Neural cell (in vitro differentiated cells): ENCODE data around the gene GABRB2. TPM values are rescaled to one million over a fixed set of nuclear protein-coding genes. Genes with fewer than 3 reads are reported as not detected.

Experiments
- H2AFZ ChIP-seq: fragments of 200-600, 300-800 bp; sonication (generic), shearing (Covaris generic); 2 replicates; pipeline ENCODE4 v1.6.0; 2014; ENCODE audit warnings: low read depth, mild to moderate bottlenecking, antibody characterized with exemption, low read length, moderate library complexity
- H3F3A ChIP-seq: fragments of 200-600 bp; shearing (Covaris generic); 2 replicates; pipeline ENCODE4 v1.6.1; 2016; ENCODE audit warnings: mild to moderate bottlenecking, moderate library complexity, mixed read lengths, antibody characterized with exemption, low read length; ENCODE audit not compliant: insufficient read depth, poor library complexity, severe bottlenecking
- H3K27ac ChIP-seq: fragments of 200-600, 300-800 bp; sonication (generic), shearing (Covaris generic); 2 replicates; pipeline ENCODE4 v1.5.1; 2014; ENCODE audit warnings: mild to moderate bottlenecking, low read length, moderate library complexity
- H3K27me3 ChIP-seq: fragments of 300-800, 200-600 bp; sonication (generic), shearing (Covaris generic); 2 replicates; pipeline ENCODE4 v1.6.0; 2014; ENCODE audit warnings: mild to moderate bottlenecking, low read depth, low read length, moderate library complexity; ENCODE audit not compliant: insufficient read depth
- H3K36me3 ChIP-seq: fragments of 300-800, 200-600 bp; sonication (generic), shearing (Covaris generic); 2 replicates; pipeline ENCODE4 v1.5.1; 2014; ENCODE audit warnings: mild to moderate bottlenecking, antibody characterized with exemption, low read length, moderate library complexity; ENCODE audit not compliant: insufficient read depth
- H3K4me2 ChIP-seq: fragments of 300-800, 200-600 bp; sonication (generic), shearing (Covaris generic); 2 replicates; pipeline ENCODE4 v1.6.0; 2014; ENCODE audit warnings: mild to moderate bottlenecking, low read length
- H3K4me3 ChIP-seq: fragments of 300-800, 200-600 bp; sonication (generic), shearing (Covaris generic); 2 replicates; pipeline ENCODE4 v1.5.1; 2014; ENCODE audit warnings: mild to moderate bottlenecking, low read length, moderate library complexity
- H3K79me2 ChIP-seq: fragments of 200-600 bp; shearing (Covaris generic); replicated peaks from 2 replicates; pipeline ENCODE4 v1.6.0; 2014; ENCODE audit warnings: mild to moderate bottlenecking, low read length, moderate library complexity; ENCODE audit not compliant: insufficient read depth
- H3K9ac ChIP-seq: fragments of 300-800, 200-600 bp; sonication (generic), shearing (Covaris generic); 2 replicates; pipeline ENCODE4 v1.6.1; 2016; ENCODE audit warnings: mild to moderate bottlenecking, low read length, mixed read lengths
- H3K9me2 ChIP-seq: fragments of 200-600 bp; shearing (Covaris generic); 2 replicates; pipeline ENCODE4 v1.6.1; 2016; ENCODE audit warnings: mild to moderate bottlenecking, low read length, mixed read lengths; ENCODE audit not compliant: insufficient read depth
- H3K9me3 ChIP-seq: fragments of 200-600, 300-800 bp; sonication (generic), shearing (Covaris generic); 2 replicates; pipeline ENCODE4 v1.6.1; 2016; ENCODE audit warnings: mild to moderate bottlenecking, mixed run types, low read length, moderate library complexity, mixed read lengths
- H4K20me1 ChIP-seq: fragments of 200-600 bp; shearing (Covaris generic); 2 replicates; pipeline ENCODE4 v1.6.1; 2016; ENCODE audit warnings: mild to moderate bottlenecking, mixed run types; ENCODE audit not compliant: insufficient read depth
- CTCF ChIP-seq: fragments of 450-650 bp; IDR thresholded peaks from 2 replicates; pipeline ENCODE4 v1.5.1; 2014; ENCODE audit warnings: antibody characterized with exemption, mild to moderate bottlenecking, moderate library complexity; ENCODE audit not compliant: poor library complexity, severe bottlenecking
- EP300 ChIP-seq: fragments of 450-650 bp; conservative IDR thresholded peaks from 2 replicates; pipeline ENCODE4 v1.6.1; 2014; ENCODE audit warnings: antibody characterized with exemption, mild to moderate bottlenecking, moderate library complexity; ENCODE audit not compliant: poor library complexity, severe bottlenecking
- EZH2 ChIP-seq: fragments of 200-600, 300-800 bp; shearing (Covaris generic), sonication (generic); IDR thresholded peaks from 2 replicates; pipeline ENCODE4 v1.6.1; 2014; ENCODE audit warnings: antibody characterized with exemption, low read length, borderline replicate concordance, mild to moderate bottlenecking; ENCODE audit not compliant: insufficient read depth, poor library complexity, severe bottlenecking
- MXI1 ChIP-seq: fragments of 450-650 bp; conservative IDR thresholded peaks from 2 replicates; pipeline ENCODE4 v1.6.1; 2014; ENCODE audit warnings: antibody characterized with exemption, mild to moderate bottlenecking; ENCODE audit not compliant: poor library complexity, severe bottlenecking
- POLR2AphosphoS5 ChIP-seq: IDR thresholded peaks from 2 replicates; pipeline ENCODE4 v1.6.1; 2012
- RAD21 ChIP-seq: fragments of 450-650 bp; conservative IDR thresholded peaks from 2 replicates; pipeline ENCODE4 v1.6.1; 2014; ENCODE audit warnings: antibody characterized with exemption, mild to moderate bottlenecking, moderate library complexity
- SMC3 ChIP-seq: fragments of 450-650 bp; conservative IDR thresholded peaks from 2 replicates; pipeline ENCODE4 v1.6.1; 2014; ENCODE audit warnings: antibody characterized with exemption, mild to moderate bottlenecking, moderate library complexity; ENCODE audit not compliant: poor library complexity
- TAF1 ChIP-seq: IDR thresholded peaks from 2 replicates; pipeline ENCODE4 v1.6.1; 2012; ENCODE audit warnings: low read depth
- polyA plus RNA-seq: library from polyadenylated mRNA; depleted of rRNA; stranded (reverse); fragments of >200 nt; gene quantifications from 2 replicates; pipeline ENCODE4 v1.2.3, GENCODE V29; 2014
- TF ChIP-seq, protein P1 (sequence below): IDR thresholded peaks from 2 replicates; pipeline ENCODE4 v1.6.1; 2012; ENCODE audit warnings: borderline replicate concordance

The GABRB2 gene
- polyA plus RNA-seq, 1 donor from 2014 or later: 106 TPM

DNA sequence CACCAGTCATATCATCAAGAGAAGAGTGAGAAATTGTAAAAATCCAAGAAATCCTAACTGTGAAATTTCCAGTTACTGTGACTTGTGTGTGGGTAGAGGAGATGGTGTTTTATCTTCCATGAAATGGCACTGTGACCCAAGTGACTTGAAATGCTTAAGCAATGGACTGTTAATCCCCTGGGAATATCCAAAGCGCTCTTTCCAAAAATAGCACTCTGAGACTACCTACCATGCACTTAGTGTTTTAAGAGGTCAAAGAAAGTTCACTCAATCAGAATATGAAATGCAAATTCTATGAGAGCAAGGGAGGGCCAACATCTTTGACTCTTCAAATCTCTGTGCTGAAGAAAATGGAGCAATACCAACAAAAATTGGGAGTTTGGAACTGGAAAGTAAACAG, 244.0 kb downstream of the GABRB2 start:
- Histone ChIP-seq H3F3A (no peaks in the 10 kb centered on the region), H3K4me2 (no peak overlapping the region)

DNA sequence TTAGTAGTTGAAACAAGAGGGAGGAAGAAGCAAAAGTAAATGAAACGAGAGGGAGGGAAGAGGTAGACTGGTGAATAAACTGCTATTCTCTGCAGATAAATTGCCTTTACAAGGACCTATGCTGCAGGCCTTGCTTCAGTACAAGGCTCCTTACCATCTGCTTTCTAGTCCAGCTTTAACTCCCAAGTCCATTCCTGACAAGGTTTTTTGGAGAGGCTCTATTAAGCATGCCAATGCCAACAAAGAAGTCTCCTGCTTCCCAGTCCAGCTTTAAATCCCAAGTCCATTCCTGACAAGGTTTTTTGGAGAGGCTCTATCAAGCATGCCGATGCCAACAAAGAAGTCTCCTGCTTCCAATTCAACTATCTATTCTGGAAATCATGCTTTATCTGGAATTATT, 244.9 kb downstream of the GABRB2 start:
- Histone ChIP-seq H3K9me3 (peaks cover 4% of the 10 kb centered on the region), H3K4me2 (no peak overlapping the region), H3K9me2 (no peaks in the 10 kb centered on the region), H2AFZ (no peak overlapping the region), H3K79me2 (no peaks in the 10 kb centered on the region), H3K36me3 (no peaks in the 10 kb centered on the region), H3K4me3 (no peak overlapping the region), H3K27me3 (no peaks in the 10 kb centered on the region), H3K9ac (no peak overlapping the region), H3F3A (no peaks in the 10 kb centered on the region), H4K20me1 (no peaks in the 10 kb centered on the region), H3K27ac (no peak overlapping the region)
- TF ChIP-seq CTCF (no peak), SMC3 (no peak), POLR2AphosphoS5 (no peak)

More for the DNA sequence above, 244.0 kb downstream of the GABRB2 start:
- Histone ChIP-seq H3K36me3 (no peaks in the 10 kb centered on the region), H3K27me3 (no peaks in the 10 kb centered on the region), H2AFZ (no peak overlapping the region), H3K4me3 (no peak overlapping the region), H3K9me3 (peaks cover 4% of the 10 kb centered on the region), H3K9me2 (no peaks in the 10 kb centered on the region), H4K20me1 (no peaks in the 10 kb centered on the region), H3K9ac (no peak overlapping the region), H3K79me2 (no peaks in the 10 kb centered on the region), H3K27ac (no peak overlapping the region)
- TF ChIP-seq MXI1 (no peak), EZH2 (no peak), RAD21 (no peak), TAF1 (no peak), SMC3 (no peak), POLR2AphosphoS5 (no peak), CTCF (no peak), EP300 (no peak)
- TF ChIP-seq, protein P1, sequence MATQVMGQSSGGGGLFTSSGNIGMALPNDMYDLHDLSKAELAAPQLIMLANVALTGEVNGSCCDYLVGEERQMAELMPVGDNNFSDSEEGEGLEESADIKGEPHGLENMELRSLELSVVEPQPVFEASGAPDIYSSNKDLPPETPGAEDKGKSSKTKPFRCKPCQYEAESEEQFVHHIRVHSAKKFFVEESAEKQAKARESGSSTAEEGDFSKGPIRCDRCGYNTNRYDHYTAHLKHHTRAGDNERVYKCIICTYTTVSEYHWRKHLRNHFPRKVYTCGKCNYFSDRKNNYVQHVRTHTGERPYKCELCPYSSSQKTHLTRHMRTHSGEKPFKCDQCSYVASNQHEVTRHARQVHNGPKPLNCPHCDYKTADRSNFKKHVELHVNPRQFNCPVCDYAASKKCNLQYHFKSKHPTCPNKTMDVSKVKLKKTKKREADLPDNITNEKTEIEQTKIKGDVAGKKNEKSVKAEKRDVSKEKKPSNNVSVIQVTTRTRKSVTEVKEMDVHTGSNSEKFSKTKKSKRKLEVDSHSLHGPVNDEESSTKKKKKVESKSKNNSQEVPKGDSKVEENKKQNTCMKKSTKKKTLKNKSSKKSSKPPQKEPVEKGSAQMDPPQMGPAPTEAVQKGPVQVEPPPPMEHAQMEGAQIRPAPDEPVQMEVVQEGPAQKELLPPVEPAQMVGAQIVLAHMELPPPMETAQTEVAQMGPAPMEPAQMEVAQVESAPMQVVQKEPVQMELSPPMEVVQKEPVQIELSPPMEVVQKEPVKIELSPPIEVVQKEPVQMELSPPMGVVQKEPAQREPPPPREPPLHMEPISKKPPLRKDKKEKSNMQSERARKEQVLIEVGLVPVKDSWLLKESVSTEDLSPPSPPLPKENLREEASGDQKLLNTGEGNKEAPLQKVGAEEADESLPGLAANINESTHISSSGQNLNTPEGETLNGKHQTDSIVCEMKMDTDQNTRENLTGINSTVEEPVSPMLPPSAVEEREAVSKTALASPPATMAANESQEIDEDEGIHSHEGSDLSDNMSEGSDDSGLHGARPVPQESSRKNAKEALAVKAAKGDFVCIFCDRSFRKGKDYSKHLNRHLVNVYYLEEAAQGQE: no peak
